CD14-positive monocyte (primary cell): ENCODE measurements around the gene XYLT1. TPM values are rescaled to one million over a fixed set of nuclear protein-coding genes. Genes with fewer than 3 reads are reported as not detected.

Source experiments
- DNase-seq, 3 donors: peaks; one replicate each; pipeline ENCODE4 v3.0.0-alpha.2; 2011 to 2022
- H2AFZ ChIP-seq: 2 replicates; pipeline ENCODE4 v1.6.0; 2012; ENCODE audit warnings: mild to moderate bottlenecking, low read depth, low read length, inconsistent platforms; ENCODE audit not compliant: insufficient read depth, poor library complexity, severe bottlenecking
- H3K27ac ChIP-seq, 2 donors: 1 replicate in 1 of 2; 2 replicates in 1 of 2; pipeline ENCODE4 v1.5.1; 2012 to 2013; ENCODE audit warnings: low read length in 2 of 2, control low read depth in 1 of 2, inconsistent platforms in 1 of 2, low read depth in 1 of 2, mild to moderate bottlenecking in 1 of 2
- H3K27me3 ChIP-seq, 2 donors: one replicate each; pipeline versions ENCODE4 v1.6.0 to v1.6.1; 2011 to 2013; ENCODE audit warnings: low read length in 2 of 2; ENCODE audit not compliant: control insufficient read depth in 2 of 2, insufficient read depth in 2 of 2
- H3K36me3 ChIP-seq, 2 donors: replicated peaks in 1 of 2; 1 replicate in 1 of 2; 2 replicates in 1 of 2; pipeline versions ENCODE4 v1.5.1 to v1.6.1; 2012 to 2013; ENCODE audit warnings: low read length in 2 of 2, control low read depth in 1 of 2, inconsistent platforms in 1 of 2, mild to moderate bottlenecking in 1 of 2; ENCODE audit not compliant: insufficient read depth in 2 of 2, control insufficient read depth in 1 of 2
- H3K4me1 ChIP-seq, 2 donors: 1 replicate in 1 of 2; 2 replicates in 1 of 2; pipeline versions ENCODE4 v1.5.1 to v1.6.1; 2012 to 2013; ENCODE audit warnings: low read length in 2 of 2, control low read depth in 1 of 2, inconsistent platforms in 1 of 2, mild to moderate bottlenecking in 1 of 2, moderate library complexity in 1 of 2; ENCODE audit not compliant: insufficient read depth in 2 of 2, control insufficient read depth in 1 of 2
- H3K4me2 ChIP-seq: replicated peaks from 2 replicates; pipeline ENCODE3; 2012; ENCODE audit warnings: low read length, moderate library complexity, mild to moderate bottlenecking; ENCODE audit not compliant: poor library complexity, severe bottlenecking; ENCODE audit errors: extremely low read depth
- H3K4me3 ChIP-seq, 3 experiments: fragments of 200-600 bp in 1 of 3; sonication (generic) in 1 of 3; replicated peaks in 1 of 3; 1 replicate in 2 of 3; 2 replicates in 1 of 3; pipeline ENCODE4 v1.5.1; 2011 to 2013; ENCODE audit warnings: low read length in 3 of 3, mild to moderate bottlenecking in 3 of 3, control low read depth in 2 of 3, low read depth in 2 of 3, inconsistent platforms in 1 of 3, moderate library complexity in 1 of 3
- H3K79me2 ChIP-seq: 2 replicates; pipeline ENCODE4 v1.6.0; 2012; ENCODE audit warnings: mild to moderate bottlenecking, control low read depth, inconsistent platforms, low read length, moderate library complexity; ENCODE audit not compliant: insufficient read depth
- H3K9ac ChIP-seq: 2 replicates; pipeline ENCODE4 v1.6.0; 2017; ENCODE audit warnings: low read length, mild to moderate bottlenecking; ENCODE audit not compliant: insufficient read depth, poor library complexity, severe bottlenecking
- H3K9me3 ChIP-seq, 2 donors: replicated peaks in 1 of 2; 1 replicate in 1 of 2; 2 replicates in 1 of 2; pipeline versions ENCODE4 v1.5.1 to v1.6.1; 2012 to 2013; ENCODE audit warnings: low read length in 2 of 2, control low read depth in 1 of 2; ENCODE audit not compliant: control insufficient read depth in 1 of 2, insufficient read depth in 1 of 2
- H4K20me1 ChIP-seq: 2 replicates; pipeline ENCODE4 v1.6.0; 2012; ENCODE audit warnings: mild to moderate bottlenecking, low read length, control low read depth, moderate library complexity; ENCODE audit not compliant: insufficient read depth
- H3K27ac Mint-ChIP-seq, 7 donors: one replicate each; pipeline ENCODE4 v1.8.0; 2020; ENCODE audit warnings: mild to moderate bottlenecking in 7 of 7, mixed read lengths in 7 of 7, moderate library complexity in 6 of 7, inconsistent platforms in 2 of 7
- H3K27me3 Mint-ChIP-seq, 3 donors: one replicate each; pipeline ENCODE4 v1.8.0; 2021 to 2022; ENCODE audit warnings: low read depth in 3 of 3, mild to moderate bottlenecking in 3 of 3, mixed read lengths in 3 of 3, moderate library complexity in 3 of 3, inconsistent platforms in 1 of 3
- H3K36me3 Mint-ChIP-seq, 2 donors: one replicate each; pipeline ENCODE4 v1.8.0; 2020; ENCODE audit warnings: mixed read lengths in 2 of 2, inconsistent platforms in 1 of 2, mild to moderate bottlenecking in 1 of 2
- H3K4me1 Mint-ChIP-seq: one replicate; pipeline ENCODE4 v1.8.0; 2020; ENCODE audit warnings: mild to moderate bottlenecking, mixed read lengths
- H3K4me3 Mint-ChIP-seq, 2 donors: one replicate each; pipeline ENCODE4 v1.8.0; 2020; ENCODE audit warnings: mild to moderate bottlenecking in 2 of 2, mixed read lengths in 2 of 2, moderate library complexity in 1 of 2
- H3K9me3 Mint-ChIP-seq, 7 donors: one replicate each; pipeline ENCODE4 v1.8.0; 2020 to 2022; ENCODE audit warnings: mixed read lengths in 7 of 7, mild to moderate bottlenecking in 6 of 7, moderate library complexity in 6 of 7, inconsistent platforms in 2 of 7
- CTCF ChIP-seq: fragments of 200-600 bp; IDR thresholded peaks from one replicate; pipeline ENCODE4 v1.8.0; 2022; ENCODE audit warnings: antibody characterized with exemption, mild to moderate bottlenecking
- WGBS: methylation state at CpG from one replicate; pipeline ENCODE4 v1.1.5; 2013; ENCODE audit warnings: missing lambda C conversion rate; ENCODE audit not compliant: insufficient coverage; 5-methylcytosine and 5-hydroxymethylcytosine counted together
- intact Hi-C, 2 donors: fragments of 100-400 bp; cut with micrococcal nuclease; formaldehyde crosslinking; loops; one replicate each; pipeline versions ENCODE4 v1.15.0 to v1.15.1; 2023
- polyA plus RNA-seq, 3 donors: library from polyadenylated mRNA; depleted of rRNA in 1 of 3; unstranded in 2 of 3; stranded (reverse) in 1 of 3; fragments of 300-500 nt in 2 of 3; fragments of >200 nt in 1 of 3; fragmentation: Illumina TruSeq in 2 of 3; gene quantifications; 1 replicate in 2 of 3; 2 replicates in 1 of 3; pipeline ENCODE4 v1.2.3, GENCODE V29; 2012 to 2021

The XYLT1 gene
- polyA plus RNA-seq, 3 donors, result 0.51 to 9.4 (median 1.6) TPM

- no peak overlapping the region for H3K27ac Mint-ChIP-seq
- Histone ChIP-seq H3K27ac (no peak overlapping the region), H3K4me2 (no peak overlapping the region), H3K36me3 (peaks cover 17 to 33% of the 10 kb centered on the region in 2 donors), H3K27me3 (no peaks in the 10 kb centered on the region), H3K9me3 (no peaks in the 10 kb centered on the region), H4K20me1 (peaks cover 27% of the 10 kb centered on the region), H3K79me2 (no peaks in the 10 kb centered on the region), H3K9ac (no peak overlapping the region), H2AFZ (no peak overlapping the region), H3K4me1 (no peaks in the 10 kb centered on the region), H3K4me3 (no peak overlapping the region)
- H3K27me3 Mint-ChIP-seq, result peaks cover 0 to 2% (median 0%) of the 10 kb centered on the region in 3 donors
- no peaks in the 10 kb centered on the region for H3K4me1 Mint-ChIP-seq
- H3K9me3 Mint-ChIP-seq, result no peaks in the 10 kb centered on the region
- DNase-seq, result no peak
- intact Hi-C loops, result no loop called here
- H3K4me3 Mint-ChIP-seq, result no peak overlapping the region
- 96% methylated on average over 6 of the region's 8 CpGs for WGBS
- TF ChIP-seq CTCF, result no peak
- peaks cover 34 to 43% of the 10 kb centered on the region in 2 donors for H3K36me3 Mint-ChIP-seq
Observed at GRCh38 chr16:17143546-17144419, 327.0 kb downstream of the XYLT1 start.

- Histone ChIP-seq H4K20me1 (peaks cover 4% of the 10 kb centered on the region), H3K4me1 (no peaks in the 10 kb centered on the region), H3K79me2 (no peaks in the 10 kb centered on the region), H3K4me3 (no peak overlapping the region), H3K36me3 (peaks cover 58 to 83% of the 10 kb centered on the region in 2 donors), H3K9me3 (no peaks in the 10 kb centered on the region), H3K27ac (no peak overlapping the region), H3K27me3 (no peaks in the 10 kb centered on the region), H3K4me2 (no peak overlapping the region), H2AFZ (no peak overlapping the region), H3K9ac (no peak overlapping the region)
- DNase-seq, result no peak
- no peaks in the 10 kb centered on the region for H3K4me1 Mint-ChIP-seq
- no peak for TF ChIP-seq CTCF
- peaks cover 69 to 76% of the 10 kb centered on the region in 2 donors for H3K36me3 Mint-ChIP-seq
- peaks cover 0 to 2% (median 0%) of the 10 kb centered on the region in 3 donors for H3K27me3 Mint-ChIP-seq
- intact Hi-C loops, result no loop called here
- H3K4me3 Mint-ChIP-seq, result no peak overlapping the region
- H3K27ac Mint-ChIP-seq, result no peak overlapping the region
- no peaks in the 10 kb centered on the region for H3K9me3 Mint-ChIP-seq
- WGBS, result 96% methylated on average over 2 of the region's 4 CpGs
Observed at GRCh38 chr16:17138801-17139200, 332.0 kb downstream of the XYLT1 start.
